SU-DHL-6 (cell line): ENCODE results near the gene FKBP9.
A peak's percentile ranks its signal among the peaks of the same experiment; 100 is the strongest.

Experiments used
- H2AFZ ChIP-seq: fragments of 200-600 bp; sonication (generic); 2 replicates; pipeline ENCODE4 v1.6.1; 2014; ENCODE audit warnings: low read depth, mild to moderate bottlenecking, moderate library complexity, mixed read lengths, antibody characterized with exemption, low read length; ENCODE audit not compliant: severe bottlenecking
- H3F3A ChIP-seq: fragments of 200-600 bp; shearing (Covaris generic); 2 replicates; pipeline ENCODE4 v1.6.0; 2016; ENCODE audit warnings: antibody characterized with exemption, mild to moderate bottlenecking; ENCODE audit not compliant: insufficient read depth
- H3K27ac ChIP-seq: fragments of 200-600 bp; sonication (generic); 2 replicates; pipeline ENCODE4 v1.5.1; 2016; ENCODE audit warnings: low read depth, mild to moderate bottlenecking, low read length, moderate library complexity, mixed read lengths
- H3K27me3 ChIP-seq: fragments of 200-600 bp; sonication (generic), shearing (Covaris generic); 2 replicates; pipeline ENCODE4 v1.6.0; 2014; ENCODE audit warnings: mild to moderate bottlenecking, low read length
- H3K36me3 ChIP-seq: fragments of 200-600 bp; sonication (generic); 2 replicates; pipeline ENCODE4 v1.6.1; 2014; ENCODE audit warnings: mild to moderate bottlenecking, low read length, mixed read lengths
- H3K4me2 ChIP-seq: fragments of 300-600, 200-600 bp; shearing (Covaris generic), sonication (generic); 2 replicates; pipeline ENCODE4 v1.6.0; 2014; ENCODE audit warnings: low read length, low read depth, mild to moderate bottlenecking; ENCODE audit not compliant: poor library complexity, severe bottlenecking
- H3K4me3 ChIP-seq: fragments of 200-600 bp; sonication (generic); 2 replicates; pipeline ENCODE4 v1.5.1; 2014; ENCODE audit warnings: antibody characterized with exemption, low read length, mild to moderate bottlenecking, mixed read lengths; ENCODE audit not compliant: insufficient read depth, poor library complexity, severe bottlenecking
- H3K79me2 ChIP-seq: fragments of 200-600 bp; sonication (generic); 2 replicates; pipeline ENCODE4 v1.6.1; 2014; ENCODE audit warnings: mild to moderate bottlenecking, low read length, moderate library complexity; ENCODE audit not compliant: insufficient read depth
- H3K9ac ChIP-seq: fragments of 200-600 bp; sonication (generic); 2 replicates; pipeline ENCODE4 v1.7.0; 2014; ENCODE audit warnings: mild to moderate bottlenecking, low read length
- H3K9me2 ChIP-seq: fragments of 200-600 bp; sonication (generic); replicated peaks from 2 replicates; pipeline ENCODE4 v1.6.1; 2014; ENCODE audit warnings: low read length; ENCODE audit not compliant: insufficient read depth
- H3K9me3 ChIP-seq: fragments of 200-600 bp; sonication (generic); 2 replicates; pipeline ENCODE4 v1.6.1; 2014; ENCODE audit warnings: low read length, mixed read lengths; ENCODE audit not compliant: insufficient read depth
- H4K20me1 ChIP-seq: fragments of 200-600 bp; sonication (generic); 2 replicates; pipeline ENCODE4 v1.6.1; 2014; ENCODE audit warnings: low read depth, mild to moderate bottlenecking, antibody characterized with exemption, low read length, moderate library complexity, mixed read lengths
- EZH2phosphoT487 ChIP-seq: fragments of 200-600 bp; sonication (generic), shearing (Covaris generic); conservative IDR thresholded peaks from 2 replicates; pipeline ENCODE4 v1.6.1; 2018; ENCODE audit warnings: mild to moderate bottlenecking, antibody characterized with exemption, low read length, moderate library complexity, mixed read lengths
- TF ChIP-seq, protein P1 (sequence below): fragments of 200-600 bp; sonication (generic); IDR thresholded peaks from one replicate; pipeline ENCODE4 v1.5.1; 2017; ENCODE audit warnings: antibody characterized with exemption, mild to moderate bottlenecking, low read length, moderate library complexity; ENCODE audit not compliant: insufficient read depth, poor library complexity, severe bottlenecking

Gene FKBP9

DNA sequence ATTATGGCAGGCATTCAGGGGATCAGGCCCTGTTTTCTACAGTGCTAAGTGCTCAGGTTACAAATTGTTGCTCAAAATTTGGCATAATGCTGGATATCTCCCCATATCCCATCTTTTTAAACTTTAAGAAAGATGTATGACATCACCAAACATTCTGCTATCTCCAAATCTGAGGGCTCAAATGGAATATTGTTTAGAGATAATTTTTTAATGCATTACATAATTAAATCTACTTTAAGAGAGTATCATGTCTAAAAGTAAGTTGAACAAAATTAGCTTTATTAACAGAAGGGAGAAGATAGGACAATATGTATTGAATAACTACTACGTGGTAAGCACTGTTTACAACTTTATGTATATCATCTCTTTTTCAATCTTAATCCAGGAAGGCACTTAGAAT is 91.5 kb downstream of the FKBP9 start:
- H3K9me3 ChIP-seq = no peaks in the 10 kb centered on the region
- no peaks in the 10 kb centered on the region for H3K9me2 ChIP-seq
- peaks cover 3% of the 10 kb centered on the region; the same call in 1 of the 2 replicates for H3K36me3 ChIP-seq
- no peak overlapping the region for H3K4me2 ChIP-seq
- peaks cover 93% of the 10 kb centered on the region for H3K79me2 ChIP-seq
- H2AFZ ChIP-seq = no peak overlapping the region
- no peak overlapping the region for H3K4me3 ChIP-seq
- no peak overlapping the region for H3K9ac ChIP-seq
- peaks cover 17% of the 10 kb centered on the region for H3F3A ChIP-seq
- TF ChIP-seq, protein P1, sequence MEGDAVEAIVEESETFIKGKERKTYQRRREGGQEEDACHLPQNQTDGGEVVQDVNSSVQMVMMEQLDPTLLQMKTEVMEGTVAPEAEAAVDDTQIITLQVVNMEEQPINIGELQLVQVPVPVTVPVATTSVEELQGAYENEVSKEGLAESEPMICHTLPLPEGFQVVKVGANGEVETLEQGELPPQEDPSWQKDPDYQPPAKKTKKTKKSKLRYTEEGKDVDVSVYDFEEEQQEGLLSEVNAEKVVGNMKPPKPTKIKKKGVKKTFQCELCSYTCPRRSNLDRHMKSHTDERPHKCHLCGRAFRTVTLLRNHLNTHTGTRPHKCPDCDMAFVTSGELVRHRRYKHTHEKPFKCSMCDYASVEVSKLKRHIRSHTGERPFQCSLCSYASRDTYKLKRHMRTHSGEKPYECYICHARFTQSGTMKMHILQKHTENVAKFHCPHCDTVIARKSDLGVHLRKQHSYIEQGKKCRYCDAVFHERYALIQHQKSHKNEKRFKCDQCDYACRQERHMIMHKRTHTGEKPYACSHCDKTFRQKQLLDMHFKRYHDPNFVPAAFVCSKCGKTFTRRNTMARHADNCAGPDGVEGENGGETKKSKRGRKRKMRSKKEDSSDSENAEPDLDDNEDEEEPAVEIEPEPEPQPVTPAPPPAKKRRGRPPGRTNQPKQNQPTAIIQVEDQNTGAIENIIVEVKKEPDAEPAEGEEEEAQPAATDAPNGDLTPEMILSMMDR = no peak
- TF ChIP-seq EZH2phosphoT487 = no peak
- peaks cover 64% of the 10 kb centered on the region for H4K20me1 ChIP-seq
- H3K27ac ChIP-seq = no peak overlapping the region
- no peaks in the 10 kb centered on the region for H3K27me3 ChIP-seq

DNA sequence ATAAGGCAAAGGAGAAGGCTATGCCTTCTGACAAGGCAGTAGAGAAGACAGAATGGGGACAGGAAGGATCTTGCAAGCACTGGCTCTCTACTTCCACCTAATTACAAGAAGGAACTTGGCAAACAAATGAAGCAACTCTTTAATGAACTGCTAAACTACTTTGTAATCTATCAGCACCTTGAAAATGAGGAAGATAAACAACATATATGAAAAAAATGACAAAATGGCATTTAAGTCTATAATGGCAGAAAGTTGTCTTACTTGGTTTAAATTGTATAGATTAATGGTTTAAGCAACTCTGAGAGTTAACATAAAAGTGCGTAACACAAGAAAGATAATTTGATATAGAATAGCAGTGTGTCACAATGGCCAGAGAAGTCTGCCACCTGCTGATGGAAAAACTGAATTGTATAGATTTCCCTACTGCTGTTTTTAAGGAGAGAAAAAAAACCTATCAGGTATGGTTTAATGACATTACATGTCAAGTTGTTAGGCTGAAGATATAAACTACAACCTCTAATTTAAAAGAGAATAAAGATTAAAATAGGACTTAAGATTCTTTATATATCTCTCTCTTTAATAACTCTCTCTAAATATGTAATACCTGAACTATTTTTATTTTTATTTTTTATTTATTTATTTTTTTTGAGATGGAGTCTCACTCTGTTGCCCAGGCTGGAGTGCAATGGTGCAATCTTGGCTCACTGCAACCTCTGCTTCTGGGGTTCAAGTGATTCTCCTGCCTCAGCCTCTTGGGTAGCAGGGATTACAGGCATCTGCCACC is 93.5 kb downstream of the FKBP9 start:
- Histone ChIP-seq H3K4me3 (no peak overlapping the region), H4K20me1 (peaks cover 50% of the 10 kb centered on the region), H2AFZ (no peak overlapping the region), H3K9me3 (no peaks in the 10 kb centered on the region), H3K4me2 (peak overlapping the region; percentile 2), H3K27ac (no peak overlapping the region), H3K79me2 (peaks cover 96% of the 10 kb centered on the region), H3K9me2 (no peaks in the 10 kb centered on the region), H3K9ac (0 out of 2 replicates have a peak overlapping the region, but pooled peaks have one; percentile 0), H3F3A (peaks cover 17% of the 10 kb centered on the region), H3K27me3 (no peaks in the 10 kb centered on the region), H3K36me3 (peaks cover 3% of the 10 kb centered on the region; the same call in 1 of the 2 replicates)
- TF ChIP-seq, protein P1 = peak; percentile 75
- TF ChIP-seq EZH2phosphoT487 = no peak

DNA sequence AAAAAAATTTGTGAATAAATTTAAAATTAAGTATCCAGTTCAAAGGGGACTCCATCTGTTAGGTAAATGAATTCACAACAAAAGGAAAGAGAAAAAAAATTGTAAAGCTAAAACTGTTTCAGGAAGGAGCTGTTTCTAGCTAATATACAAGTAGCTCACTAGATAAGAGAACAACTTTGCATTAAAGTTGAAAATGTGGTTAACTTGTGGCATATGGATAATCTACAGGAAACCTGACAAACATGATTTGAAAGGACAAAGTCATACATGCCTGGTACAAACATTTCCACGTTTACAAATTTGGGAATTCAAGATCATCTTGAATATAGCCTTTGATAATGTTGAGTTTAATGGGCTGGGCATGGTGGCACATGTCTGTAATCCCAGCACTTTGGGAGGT is 96.5 kb downstream of the FKBP9 start:
- Histone ChIP-seq H3K4me3 (no peak overlapping the region), H3K79me2 (peaks cover 96% of the 10 kb centered on the region), H3F3A (peaks cover 17% of the 10 kb centered on the region), H3K9me2 (no peaks in the 10 kb centered on the region), H3K4me2 (peak overlapping the region; percentile 3), H3K9me3 (no peaks in the 10 kb centered on the region), H3K36me3 (peaks cover 3% of the 10 kb centered on the region; the same call in 1 of the 2 replicates), H3K27me3 (no peaks in the 10 kb centered on the region), H3K9ac (no peak overlapping the region), H2AFZ (no peak overlapping the region), H3K27ac (no peak overlapping the region), H4K20me1 (peaks cover 36% of the 10 kb centered on the region)
- no peak for TF ChIP-seq EZH2phosphoT487
- TF ChIP-seq, protein P1 = no peak
